Measurements from ENCODE around the gene TM9SF3.

- TF ChIP-seq, protein P1, sequence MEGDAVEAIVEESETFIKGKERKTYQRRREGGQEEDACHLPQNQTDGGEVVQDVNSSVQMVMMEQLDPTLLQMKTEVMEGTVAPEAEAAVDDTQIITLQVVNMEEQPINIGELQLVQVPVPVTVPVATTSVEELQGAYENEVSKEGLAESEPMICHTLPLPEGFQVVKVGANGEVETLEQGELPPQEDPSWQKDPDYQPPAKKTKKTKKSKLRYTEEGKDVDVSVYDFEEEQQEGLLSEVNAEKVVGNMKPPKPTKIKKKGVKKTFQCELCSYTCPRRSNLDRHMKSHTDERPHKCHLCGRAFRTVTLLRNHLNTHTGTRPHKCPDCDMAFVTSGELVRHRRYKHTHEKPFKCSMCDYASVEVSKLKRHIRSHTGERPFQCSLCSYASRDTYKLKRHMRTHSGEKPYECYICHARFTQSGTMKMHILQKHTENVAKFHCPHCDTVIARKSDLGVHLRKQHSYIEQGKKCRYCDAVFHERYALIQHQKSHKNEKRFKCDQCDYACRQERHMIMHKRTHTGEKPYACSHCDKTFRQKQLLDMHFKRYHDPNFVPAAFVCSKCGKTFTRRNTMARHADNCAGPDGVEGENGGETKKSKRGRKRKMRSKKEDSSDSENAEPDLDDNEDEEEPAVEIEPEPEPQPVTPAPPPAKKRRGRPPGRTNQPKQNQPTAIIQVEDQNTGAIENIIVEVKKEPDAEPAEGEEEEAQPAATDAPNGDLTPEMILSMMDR (IDR thresholded peaks at IDR 0.05; ENCODE audit: low read length), result no peak
- TF ChIP-seq EZH2 (optimal IDR thresholded peaks at IDR 0.05; ENCODE audit: low read depth, low read length), result no peak
- TF ChIP-seq EZH2phosphoT487 (IDR thresholded peaks at IDR 0.05; ENCODE audit: low read length), result no peak
Measured at GRCh38 chr10:96507044-96507443, 79.8 kb downstream of the TM9SF3 start.

All from MM.1S (cell line).